Measurements from ENCODE around the gene EIF4A3.

GRCh38 chr17:80173126-80173525 lies 26.2 kb upstream of the EIF4A3 start:
- no peak for TF ChIP-seq CTCF (IDR thresholded peaks at IDR 0.05)
- TF ChIP-seq FOXP1 (CRISPR knock-in tag; IDR thresholded peaks at IDR 0.05; ENCODE audit: borderline replicate concordance) = no peak
- TF ChIP-seq ATF3 (CRISPR knock-in tag; conservative IDR thresholded peaks at IDR 0.05) = no peak
- no peak for TF ChIP-seq CBFB (CRISPR knock-in tag; IDR thresholded peaks at IDR 0.05; ENCODE audit: low read depth)
- no peak for TF ChIP-seq JUN (CRISPR knock-in tag; IDR thresholded peaks at IDR 0.05)
- no peak for TF ChIP-seq CREB1 (CRISPR knock-in tag; IDR thresholded peaks at IDR 0.05)
- no peak for TF ChIP-seq ATF1 (CRISPR knock-in tag; IDR thresholded peaks at IDR 0.05)
- no peak for TF ChIP-seq STAT6 (CRISPR knock-in tag; conservative IDR thresholded peaks at IDR 0.05; ENCODE audit: low read depth)
- no peak for TF ChIP-seq ESRRA (CRISPR knock-in tag; IDR thresholded peaks at IDR 0.05; ENCODE audit: borderline replicate concordance)
- no peak for TF ChIP-seq ATF2 (CRISPR knock-in tag; IDR thresholded peaks at IDR 0.05; ENCODE audit: borderline replicate concordance, low read depth)
- no peak for TF ChIP-seq PREB (CRISPR knock-in tag; IDR thresholded peaks at IDR 0.05; ENCODE audit: borderline replicate concordance)
- TF ChIP-seq JAZF1 (CRISPR knock-in tag; IDR thresholded peaks at IDR 0.05) = no peak
- no peak for TF ChIP-seq TP53 (CRISPR knock-in tag; IDR thresholded peaks at IDR 0.05)
- TF ChIP-seq TCF7 (CRISPR knock-in tag; IDR thresholded peaks at IDR 0.05; ENCODE audit: low read depth) = no peak
